ENCODE results near the gene PSMB2.

The PSMB2 gene

DNA sequence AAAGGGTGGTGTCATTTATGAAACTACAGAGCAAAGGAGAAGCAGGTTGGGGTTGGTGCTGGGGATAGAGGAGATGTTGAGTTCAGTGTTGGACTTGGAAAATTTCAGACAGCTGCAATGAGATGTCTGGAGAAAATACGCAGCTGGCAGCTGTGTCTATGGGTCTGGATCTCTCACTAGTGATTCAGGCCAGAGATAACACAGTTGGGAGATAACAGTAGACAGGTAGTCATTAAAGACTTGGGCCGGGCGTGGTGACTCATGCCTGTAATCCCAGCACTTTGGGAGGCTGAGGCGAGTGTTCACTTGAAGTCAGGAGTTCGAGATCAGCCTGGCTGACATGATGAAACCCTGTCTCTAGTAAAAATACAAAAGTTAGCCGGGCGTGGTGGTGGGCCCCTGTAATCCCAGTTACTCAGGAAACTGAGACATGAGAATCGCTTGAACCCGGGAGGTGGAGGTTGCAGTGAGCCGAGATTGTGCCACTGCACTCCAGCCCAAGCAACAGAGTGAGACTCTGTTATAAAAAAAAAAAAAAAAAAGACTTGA lies 70.7 kb downstream of the PSMB2 start:
- DNase-seq, result no peak

DNA sequence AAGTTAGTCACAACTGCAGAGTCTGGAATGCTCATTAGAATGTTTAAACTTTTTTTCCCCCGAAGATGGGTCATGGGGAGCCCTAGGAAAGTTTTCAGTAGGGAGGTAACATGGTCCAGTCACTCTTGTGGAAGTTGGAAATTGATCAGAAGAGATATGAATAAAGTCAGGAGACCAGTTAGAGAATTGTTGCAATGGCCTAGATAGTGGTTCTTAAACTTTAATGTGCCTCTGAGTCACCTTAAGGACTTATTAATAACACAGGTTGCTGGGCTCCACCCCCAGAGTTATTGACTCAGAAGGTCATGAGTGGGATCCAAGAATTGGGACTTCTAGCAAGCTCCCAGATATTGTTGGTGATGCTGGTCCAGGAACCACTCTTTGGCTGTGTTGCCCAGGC lies 71.4 kb downstream of the PSMB2 start:
- no peak for DNase-seq

GRCh38 chr1:35568975-35569395 lies 72.3 kb downstream of the PSMB2 start:
- peak; percentile 71 for DNase-seq

- no peak for DNase-seq
Observed at GRCh38 chr1:35567947-35568558, 73.3 kb downstream of the PSMB2 start.

DNA sequence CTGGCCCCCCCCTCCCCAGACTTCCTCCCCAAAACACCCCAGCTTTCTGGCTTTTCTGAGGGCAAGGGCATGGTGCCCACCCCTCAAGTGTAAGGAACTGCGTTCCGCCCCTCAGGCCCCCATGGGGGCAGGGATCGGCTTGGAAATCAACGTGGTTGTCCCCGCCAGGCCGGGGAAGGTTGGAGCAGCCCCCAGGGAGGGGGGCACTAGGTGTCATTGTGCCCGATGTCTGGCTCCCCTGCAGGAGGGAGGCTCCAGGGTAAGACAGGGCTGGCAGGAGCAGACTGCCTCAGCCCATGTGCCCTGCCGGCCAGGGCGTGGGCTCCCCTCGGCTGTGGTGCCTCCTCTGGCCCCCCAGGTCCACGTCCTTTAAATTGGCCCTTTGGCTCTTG lies 75.6 kb downstream of the PSMB2 start:
- no peak for DNase-seq

DNA sequence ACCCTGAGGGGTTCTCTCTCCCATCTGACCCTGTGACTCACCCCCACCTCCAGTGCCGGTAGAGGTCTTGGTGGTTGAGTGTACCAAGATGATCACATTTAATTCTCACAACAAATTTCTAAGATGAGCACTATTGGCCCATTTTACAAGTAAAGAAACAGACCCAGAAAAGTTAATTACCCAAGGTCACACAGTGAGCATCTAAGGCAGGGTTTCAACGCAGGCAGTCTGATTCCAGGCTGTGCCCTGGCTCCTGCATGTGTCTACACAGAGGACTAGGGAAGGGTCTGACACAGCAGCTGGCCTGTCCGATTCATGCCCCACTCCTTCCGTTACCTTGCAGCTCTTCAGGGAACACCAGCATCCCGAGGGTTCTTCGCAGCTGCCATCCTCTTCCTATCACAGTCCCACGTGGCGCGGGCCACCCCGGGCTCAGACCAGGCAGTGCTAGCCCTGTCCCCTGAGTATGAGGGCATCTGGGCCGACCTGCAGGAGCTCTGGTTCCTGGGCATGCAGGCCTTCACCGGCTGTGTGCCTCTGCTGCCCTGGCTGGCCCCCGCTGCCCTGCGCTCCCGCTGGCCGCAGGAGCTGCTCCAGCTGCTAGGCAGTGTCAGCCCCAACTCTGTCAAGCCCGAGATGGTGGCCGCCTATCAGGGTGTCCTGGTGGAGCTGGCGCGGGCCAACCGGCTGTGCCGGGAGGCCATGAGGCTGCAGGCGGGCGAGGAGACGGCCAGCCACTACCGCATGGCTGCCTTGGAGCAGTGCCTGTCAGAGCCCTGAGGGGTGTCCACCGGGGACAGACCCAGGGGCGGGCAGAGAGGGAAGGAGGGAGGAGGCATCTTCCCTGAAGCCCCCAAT lies 76.2 kb downstream of the PSMB2 start:
- DNase-seq, result no peak

- peak; percentile 82 for DNase-seq
Observed at GRCh38 chr1:35564037-35564883, 77.1 kb downstream of the PSMB2 start.

GRCh38 chr1:35563166-35563565 lies 78.2 kb downstream of the PSMB2 start:
- DNase-seq, result no peak

DNA sequence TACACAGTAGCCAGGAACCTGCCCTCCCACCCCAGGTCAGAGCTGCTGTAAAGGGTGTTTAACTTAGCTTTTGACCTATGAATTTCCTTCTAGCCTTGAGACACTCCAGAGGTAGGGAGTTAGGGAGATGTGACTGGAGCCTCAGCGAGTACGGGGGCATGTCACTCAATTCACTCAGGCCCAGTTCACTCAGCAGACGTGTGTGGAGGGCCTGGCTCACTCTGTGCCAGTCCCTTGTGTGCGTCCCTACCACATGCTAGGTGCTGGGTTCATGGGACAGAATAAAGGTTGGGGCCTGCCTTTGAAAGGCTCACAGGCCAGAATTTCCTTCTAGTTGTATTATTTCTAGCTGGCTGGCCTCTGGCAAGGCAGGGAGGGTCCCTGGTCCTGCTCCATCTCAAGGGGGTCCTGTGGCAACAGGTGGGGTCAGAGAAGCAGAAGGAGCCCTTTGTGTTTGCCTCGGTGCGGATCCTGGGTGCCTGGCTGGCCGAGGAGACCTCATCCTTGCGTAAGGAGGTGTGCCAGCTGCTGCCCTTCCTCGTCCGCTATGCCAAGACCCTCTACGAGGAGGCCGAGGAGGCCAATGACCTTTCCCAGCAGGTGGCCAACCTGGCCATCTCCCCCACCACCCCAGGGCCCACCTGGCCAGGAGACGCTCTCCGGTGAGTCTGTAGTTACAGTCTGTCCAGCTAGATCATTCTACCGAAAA lies 79.2 kb downstream of the PSMB2 start:
- no peak for DNase-seq

- no peak for DNase-seq
Observed at GRCh38 chr1:35561297-35561971, 79.9 kb downstream of the PSMB2 start.

DNA sequence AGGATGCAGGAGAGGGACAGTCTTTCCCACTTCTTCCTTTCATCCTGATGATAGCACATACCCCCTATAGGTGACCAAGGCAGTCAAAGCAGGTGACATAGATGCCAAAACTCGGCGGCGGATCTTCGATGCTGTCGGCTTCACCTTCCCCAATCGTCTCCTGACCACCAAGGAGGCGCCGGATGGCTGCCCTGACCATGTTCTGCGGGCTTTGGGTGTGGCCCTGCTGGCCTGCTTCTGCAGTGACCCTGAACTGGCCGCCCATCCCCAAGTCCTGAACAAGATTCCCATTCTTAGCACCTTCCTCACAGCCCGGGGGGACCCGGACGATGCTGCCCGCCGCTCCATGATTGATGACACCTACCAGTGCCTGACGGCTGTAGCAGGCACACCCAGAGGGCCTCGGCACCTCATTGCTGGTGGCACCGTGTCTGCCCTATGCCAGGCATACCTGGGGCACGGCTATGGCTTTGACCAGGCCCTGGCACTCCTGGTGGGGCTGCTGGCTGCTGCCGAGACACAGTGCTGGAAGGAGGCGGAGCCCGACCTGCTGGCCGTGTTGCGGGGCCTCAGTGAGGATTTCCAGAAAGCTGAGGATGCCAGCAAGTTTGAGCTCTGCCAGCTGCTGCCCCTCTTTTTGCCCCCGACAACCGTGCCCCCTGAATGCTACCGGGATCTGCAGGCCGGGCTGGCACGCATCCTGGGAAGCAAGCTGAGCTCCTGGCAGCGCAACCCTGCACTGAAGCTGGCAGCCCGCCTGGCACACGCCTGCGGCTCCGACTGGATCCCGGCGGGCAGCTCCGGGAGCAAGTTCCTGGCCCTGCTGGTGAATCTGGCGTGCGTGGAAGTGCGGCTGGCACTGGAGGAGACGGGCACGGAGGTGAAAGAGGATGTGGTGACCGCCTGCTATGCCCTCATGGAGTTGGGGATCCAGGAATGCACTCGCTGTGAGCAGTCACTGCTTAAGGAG lies 80.8 kb downstream of the PSMB2 start:
- no peak for DNase-seq

GRCh38 chr1:35559317-35559944 lies 81.9 kb downstream of the PSMB2 start:
- DNase-seq, result no peak

DNA sequence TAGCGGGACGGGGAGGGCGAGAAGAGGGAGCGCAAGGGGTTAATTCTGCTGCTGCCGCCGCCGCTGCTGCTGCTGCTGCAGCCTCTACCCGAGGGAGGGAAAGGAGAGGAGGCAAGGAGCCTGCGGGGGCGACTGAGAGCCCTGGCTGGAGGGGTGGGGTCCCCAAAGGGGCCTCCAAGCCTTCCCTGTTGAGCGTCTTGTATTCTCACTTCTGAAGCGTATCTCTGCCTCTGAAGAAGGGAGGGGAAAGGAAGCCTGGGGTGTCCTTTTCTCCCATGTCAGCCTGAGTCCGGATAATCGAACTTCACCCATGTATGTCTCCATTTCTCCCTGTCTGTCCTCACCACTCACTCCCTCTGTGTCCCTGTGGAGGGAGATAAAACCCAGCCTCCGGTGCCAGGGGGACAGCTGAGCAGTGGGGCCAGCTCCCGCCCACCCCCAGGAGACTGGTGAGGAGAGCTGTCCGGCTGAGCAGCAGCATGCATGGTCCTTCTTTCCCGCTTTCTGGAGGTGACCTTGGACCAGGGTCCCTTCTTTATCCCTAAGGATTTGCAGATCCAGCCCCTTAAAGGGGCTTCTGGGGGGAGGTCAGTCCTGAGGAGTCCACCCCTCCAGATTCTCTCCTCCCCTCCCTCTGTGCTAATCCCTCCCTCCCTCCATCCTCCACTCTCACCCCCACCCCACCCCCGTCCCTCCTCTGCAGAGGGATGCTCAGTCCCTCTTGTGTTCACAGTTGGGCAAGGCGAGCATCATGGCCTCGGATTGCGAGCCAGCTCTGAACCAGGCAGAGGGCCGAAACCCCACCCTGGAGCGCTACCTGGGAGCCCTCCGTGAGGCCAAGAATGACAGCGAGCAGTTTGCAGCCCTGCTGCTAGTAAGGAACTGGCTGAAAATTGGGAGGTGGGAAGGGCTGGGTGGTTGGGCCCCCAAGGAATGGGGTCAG lies 82.7 kb downstream of the PSMB2 start:
- no peak for DNase-seq

GRCh38 chr1:35557611-35558373 lies 83.5 kb downstream of the PSMB2 start, which contains the start of gene NCDN:
NCDN (plus strand) TSS chr1:35557799; CDS start chr1:35558191, 392 bp downstream.
- DNase-seq, result peak; percentile 97

GRCh38 chr1:35557118-35557610 lies 84.2 kb downstream of the PSMB2 start, which contains the start of gene KIAA0319L:
KIAA0319L (minus strand) TSS chr1:35557403; CDS start chr1:35554491, 2,912 bp downstream.
- DNase-seq, result no peak

DNA sequence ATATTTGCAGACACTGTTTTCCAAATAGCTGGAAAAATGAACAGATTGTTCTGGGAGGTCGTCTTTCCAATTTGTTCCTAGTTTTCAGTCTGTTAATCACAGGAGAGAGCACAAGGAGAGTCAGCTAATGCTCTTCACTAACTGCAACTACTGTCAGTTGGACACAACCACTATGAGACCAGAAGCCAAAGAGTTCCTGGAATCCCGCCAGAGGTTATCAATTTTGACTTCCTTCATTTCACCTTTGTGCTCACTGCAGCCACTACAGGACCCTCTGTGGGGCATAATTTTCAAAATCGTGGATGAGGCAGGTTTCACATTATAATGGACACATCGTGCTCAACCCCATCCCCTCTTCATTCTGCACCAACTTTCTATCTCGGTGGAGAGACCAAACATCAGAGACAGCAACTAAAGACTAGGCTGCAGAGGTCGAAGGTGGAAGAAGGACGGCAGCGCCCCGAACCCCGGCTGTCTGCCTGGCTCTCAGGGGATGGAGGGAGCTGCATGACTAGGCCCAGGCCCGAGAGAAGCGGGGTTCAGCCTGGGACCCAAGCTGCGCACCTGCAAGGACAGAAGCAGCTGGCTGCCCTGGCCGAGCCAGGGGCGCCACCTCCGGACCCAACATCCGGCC lies 84.7 kb downstream of the PSMB2 start:
- DNase-seq, result no peak

Measured in activated CD4-positive, alpha-beta T cell treated with anti-CD3 and anti-CD28 coated beads, Interleukin-2, amount 50 U/mL, for 16 hours (primary cell).